H1 (cell line): ENCODE results near the gene SLC2A13. TPM values are rescaled to one million over a fixed set of nuclear protein-coding genes. Genes with fewer than 3 reads are reported as not detected.

Source experiments
- CTCF ChIA-PET: fragments of 300-600 bp; sonication (Branson Sonifier 250); formaldehyde crosslinking; loops from one replicate; lab custom pipeline; 2021; ENCODE audit not compliant: partially characterized antibody; lab: Charles Lee
- POLR2A ChIA-PET: fragments of 300-600 bp; sonication (Branson Sonifier 250); formaldehyde crosslinking; loops from one replicate; lab custom pipeline; 2021; ENCODE audit warnings: inconsistent platforms; ENCODE audit not compliant: partially characterized antibody; lab: Charles Lee
- DNase-seq, 2 experiments: peaks; one replicate each; pipeline versions ENCODE4 v3.0.0 to v3.0.0-alpha.2; 2010 to 2022; ENCODE audit warnings: low spot score in 2 of 2, low read depth in 1 of 2, mixed read lengths in 1 of 2
- FAIRE-seq: peaks from 2 replicates; lab custom pipeline; 2011; peaks lifted over from hg19 to GRCh38; lab: Jason Lieb, UNC
- H2AFZ ChIP-seq: 2 replicates; pipeline ENCODE4 v1.8.1; 2012; ENCODE audit warnings: low read length, inconsistent platforms
- H2AK5ac ChIP-seq: 2 replicates; pipeline ENCODE4 v1.6.1; 2013; ENCODE audit warnings: low read depth, low read length
- H2BK120ac ChIP-seq: replicated peaks from 2 replicates; pipeline ENCODE3; 2013; ENCODE audit warnings: low read depth, low read length, inconsistent platforms
- H2BK12ac ChIP-seq: 2 replicates; pipeline ENCODE4 v1.6.1; 2013; ENCODE audit warnings: low read depth, low read length
- H2BK15ac ChIP-seq: 2 replicates; pipeline ENCODE4 v1.6.1; 2013; ENCODE audit warnings: low read length
- H2BK20ac ChIP-seq: 2 replicates; pipeline ENCODE4 v1.6.1; 2013; ENCODE audit warnings: low read length
- H2BK5ac ChIP-seq: 2 replicates; pipeline ENCODE4 v1.6.1; 2013; ENCODE audit warnings: low read depth, low read length
- H3K14ac ChIP-seq: 2 replicates; pipeline ENCODE4 v1.6.1; 2013; ENCODE audit warnings: inconsistent platforms; ENCODE audit not compliant: insufficient read length
- H3K18ac ChIP-seq: 2 replicates; pipeline ENCODE4 v1.6.1; 2013; ENCODE audit warnings: low read length; ENCODE audit errors: extremely low read depth
- H3K23ac ChIP-seq: 2 replicates; pipeline ENCODE4 v1.6.1; 2013; ENCODE audit warnings: inconsistent platforms; ENCODE audit not compliant: insufficient read length
- H3K23me2 ChIP-seq: 2 replicates; pipeline ENCODE4 v1.6.1; 2013; ENCODE audit warnings: low read depth, low read length
- H3K27ac ChIP-seq: 2 replicates; pipeline ENCODE4 v1.6.1; 2011; ENCODE audit warnings: low read depth, low read length, inconsistent platforms
- H3K27me3 ChIP-seq, 4 experiments: replicated peaks in 1 of 4; 1 replicate in 1 of 4; 2 replicates in 3 of 4; pipeline versions ENCODE4 v1.6.1 to v1.8.1; 2011 to 2013; ENCODE audit warnings: low read length in 3 of 4, mild to moderate bottlenecking in 3 of 4, inconsistent platforms in 2 of 4, mixed read lengths in 2 of 4, moderate library complexity in 1 of 4; ENCODE audit not compliant: control insufficient read depth in 3 of 4, insufficient read depth in 3 of 4; ENCODE audit errors: extremely low read depth in 1 of 4
- H3K36me3 ChIP-seq, 4 experiments: 2 replicates each; pipeline versions ENCODE4 v1.6.1 to v1.8.1; 2011 to 2013; ENCODE audit warnings: mild to moderate bottlenecking in 4 of 4, low read length in 3 of 4, moderate library complexity in 2 of 4, control low read depth in 1 of 4, inconsistent platforms in 1 of 4; ENCODE audit not compliant: insufficient read depth in 4 of 4, control insufficient read depth in 2 of 4
- H3K4ac ChIP-seq: replicated peaks from 2 replicates; pipeline ENCODE3; 2013; ENCODE audit warnings: low read length, low read depth, mixed read lengths, inconsistent platforms; ENCODE audit not compliant: insufficient read length
- H3K4me1 ChIP-seq, 4 experiments: replicated peaks in 1 of 4; 1 replicate in 1 of 4; 2 replicates in 3 of 4; pipeline versions ENCODE4 v1.6.1 to v1.8.1; 2011 to 2013; ENCODE audit warnings: low read length in 3 of 4, inconsistent platforms in 2 of 4, mixed read lengths in 1 of 4; ENCODE audit not compliant: insufficient read depth in 4 of 4, control insufficient read depth in 3 of 4
- H3K4me2 ChIP-seq, 2 experiments: 2 replicates each; pipeline versions ENCODE4 v1.6.1 to v1.8.1; 2011 to 2013; ENCODE audit warnings: low read depth in 2 of 2, low read length in 2 of 2, control low read depth in 1 of 2, inconsistent platforms in 1 of 2, mild to moderate bottlenecking in 1 of 2; ENCODE audit not compliant: insufficient read depth in 1 of 2
- H3K4me3 ChIP-seq, 4 experiments: fragments of 200-600, 300-600 bp in 1 of 4; sonication (generic), shearing (Covaris generic), sonication (Bioruptor Twin) in 1 of 4; 2 replicates each; pipeline versions ENCODE4 v1.5.1 to v1.8.1; 2011 to 2016; ENCODE audit warnings: low read length in 4 of 4, low read depth in 3 of 4, control low read depth in 2 of 4, inconsistent platforms in 2 of 4, mild to moderate bottlenecking in 2 of 4, mixed read lengths in 1 of 4, moderate library complexity in 1 of 4; ENCODE audit not compliant: insufficient read depth in 2 of 4; ENCODE audit errors: extremely low read depth in 1 of 4
- H3K56ac ChIP-seq: replicated peaks from 2 replicates; pipeline ENCODE3; 2013; ENCODE audit warnings: low read depth, mild to moderate bottlenecking, mixed read lengths, low read length, inconsistent platforms; ENCODE audit not compliant: insufficient read length
- H3K79me1 ChIP-seq: 2 replicates; pipeline ENCODE4 v1.6.1; 2013; ENCODE audit warnings: low read depth, low read length, control low read depth
- H3K79me2 ChIP-seq, 2 experiments: 2 replicates each; pipeline versions ENCODE4 v1.6.1 to v1.8.1; 2012 to 2013; ENCODE audit warnings: low read length in 2 of 2, mild to moderate bottlenecking in 2 of 2, inconsistent platforms in 1 of 2; ENCODE audit not compliant: insufficient read depth in 2 of 2, control insufficient read depth in 1 of 2
- H3K9ac ChIP-seq, 4 experiments: replicated peaks in 1 of 4; 1 replicate in 1 of 4; 2 replicates in 3 of 4; pipeline versions ENCODE4 v1.6.1 to v1.8.1; 2011 to 2013; ENCODE audit warnings: low read depth in 3 of 4, low read length in 3 of 4, control low read depth in 2 of 4, mild to moderate bottlenecking in 2 of 4, moderate library complexity in 2 of 4, inconsistent platforms in 1 of 4; ENCODE audit errors: extremely low read depth in 1 of 4
- H3K9me3 ChIP-seq, 2 experiments: 2 replicates each; pipeline versions ENCODE4 v1.6.1 to v1.8.1; 2012 to 2013; ENCODE audit warnings: mild to moderate bottlenecking in 2 of 2, moderate library complexity in 2 of 2, control low read depth in 1 of 2, inconsistent platforms in 1 of 2, low read depth in 1 of 2, low read length in 1 of 2, mixed read lengths in 1 of 2; ENCODE audit not compliant: insufficient read depth in 2 of 2
- H4K20me1 ChIP-seq, 2 experiments: replicated peaks in 1 of 2; 2 replicates each; pipeline versions ENCODE3 to v1.8.1; 2011 to 2013; ENCODE audit warnings: inconsistent platforms in 2 of 2, low read length in 2 of 2, mild to moderate bottlenecking in 1 of 2; ENCODE audit not compliant: insufficient read depth in 2 of 2, control insufficient read depth in 1 of 2
- H4K5ac ChIP-seq: 2 replicates; pipeline ENCODE4 v1.6.1; 2013; ENCODE audit warnings: low read length, low read depth, mixed read lengths, inconsistent platforms; ENCODE audit not compliant: insufficient read length
- H4K8ac ChIP-seq: 2 replicates; pipeline ENCODE4 v1.8.0; 2013; ENCODE audit warnings: mild to moderate bottlenecking, moderate library complexity, low read length, inconsistent platforms; ENCODE audit not compliant: insufficient read depth; ENCODE audit errors: extremely low read depth
- H4K91ac ChIP-seq: replicated peaks from 2 replicates; pipeline ENCODE3; 2013; ENCODE audit warnings: low read length, mixed read lengths, inconsistent platforms; ENCODE audit not compliant: insufficient read length
- CTCF ChIP-seq, 3 experiments: IDR thresholded peaks; 1 replicate in 2 of 3; 2 replicates in 1 of 3; pipeline versions ENCODE4 v1.5.1 to v1.6.1; 2011; ENCODE audit warnings: low read length in 3 of 3, mild to moderate bottlenecking in 3 of 3, inconsistent platforms in 2 of 3, low read depth in 1 of 3, moderate library complexity in 1 of 3; ENCODE audit not compliant: insufficient read depth in 1 of 3; ENCODE audit errors: control extremely low read depth in 1 of 3
- E2F6 ChIP-seq: IDR thresholded peaks from 2 replicates; pipeline ENCODE4 v1.6.1; 2012; ENCODE audit warnings: inconsistent platforms
- HDAC2 ChIP-seq, 2 experiments: fragments of 300-600 bp in 1 of 2; sonication (generic) in 1 of 2; IDR thresholded peaks; 2 replicates each; pipeline ENCODE4 v1.6.1; 2011 to 2012; ENCODE audit warnings: low read depth in 2 of 2, low read length in 2 of 2, mild to moderate bottlenecking in 2 of 2, moderate library complexity in 2 of 2, borderline replicate concordance in 1 of 2, inconsistent platforms in 1 of 2
- JUND ChIP-seq: IDR thresholded peaks from 2 replicates; pipeline ENCODE4 v1.6.1; 2011; ENCODE audit warnings: mild to moderate bottlenecking, improper control_type of control experiment, low read length
- KDM1A ChIP-seq: fragments of 200-600, 300-600 bp; sonication (generic); IDR thresholded peaks from 2 replicates; pipeline ENCODE4 v1.7.1; 2016; ENCODE audit warnings: mild to moderate bottlenecking, low read length, borderline replicate concordance
- KDM4A ChIP-seq: IDR thresholded peaks from one replicate; pipeline ENCODE4 v1.7.1; 2012; ENCODE audit warnings: low read depth, mild to moderate bottlenecking, moderate library complexity, low read length, inconsistent platforms; ENCODE audit not compliant: severe bottlenecking
- PHF8 ChIP-seq: fragments of 200-600 bp; sonication (generic); conservative IDR thresholded peaks from 2 replicates; pipeline ENCODE4 v1.7.1; 2012; ENCODE audit warnings: low read depth, mild to moderate bottlenecking, inconsistent platforms, low read length, moderate library complexity
- POU5F1 ChIP-seq: IDR thresholded peaks from 2 replicates; pipeline ENCODE4 v1.6.1; 2011; ENCODE audit warnings: low read depth, mild to moderate bottlenecking, low read length, moderate library complexity
- RBBP5 ChIP-seq: IDR thresholded peaks from 2 replicates; pipeline ENCODE4 v1.7.1; 2012; ENCODE audit warnings: low read depth, mild to moderate bottlenecking, inconsistent platforms, low read length, moderate library complexity, borderline replicate concordance
- ZNF274 ChIP-seq: IDR thresholded peaks from 2 replicates; pipeline ENCODE4 v1.7.0; 2012; ENCODE audit warnings: low read length, borderline replicate concordance; ENCODE audit errors: extremely low read depth
- WGBS, 2 experiments: shearing (Covaris generic) in 1 of 2; methylation state at CpG; one replicate each; pipeline versions ENCODE4 v1.1.6 to v1.1.7; 2013 to 2015; ENCODE audit warnings: low lambda C conversion rate in 2 of 2, mixed read lengths in 2 of 2, inconsistent platforms in 1 of 2, low coverage in 1 of 2, missing lambda C conversion rate in 1 of 2; ENCODE audit not compliant: insufficient replicate concordance in 2 of 2, insufficient coverage in 1 of 2, insufficient read length in 1 of 2; ENCODE audit errors: extremely low coverage in 1 of 2, missing lambda C conversion rate in 1 of 2; 5-methylcytosine and 5-hydroxymethylcytosine counted together
- polyA plus RNA-seq, 7 experiments: library from polyadenylated mRNA; depleted of rRNA in 3 of 7; stranded (reverse) in 5 of 7; unstranded in 2 of 7; fragments of >200 nt in 5 of 7; fragments of 200-250 nt in 2 of 7; gene quantifications; 1 replicate in 5 of 7; 2 replicates in 1 of 7; 4 replicates in 1 of 7; pipeline versions ENCODE4 v1.2.1 to v1.2.3, GENCODE V29; 2011 to 2013; ENCODE audit warnings: missing spikeins in 2 of 7, mixed read lengths in 2 of 7
- total RNA-seq: library from RNA; stranded (reverse); fragmentation: NEBNext Ultra II Directional; extraction: Animal tissue kit (Norgen Biotek cat#: 25700); gene quantifications from 2 replicates; pipeline ENCODE4 v1.2.1, GENCODE V29; 2021

Gene SLC2A13
- total and polyA plus RNA-seq, 2 of the 8 experiments (the other 6 are each of a cell fraction or from before 2014, with no cell fraction given): 2.8 to 9.6 TPM

- Histone ChIP-seq H3K23me2 (no peaks in the 10 kb centered on the region), H3K56ac (no peak overlapping the region), H2BK12ac (no peak overlapping the region), H4K8ac (no peak overlapping the region), H4K91ac (no peak overlapping the region), H3K79me2 (no peaks in the 10 kb centered on the region; a peak in 1 of 4 replicates), H3K9me3 (no peaks in the 10 kb centered on the region), H2BK20ac (no peak overlapping the region), H2BK5ac (no peak overlapping the region), H3K36me3 (no peaks in the 10 kb centered on the region), H3K23ac (no peak overlapping the region), H3K4ac (no peak overlapping the region), H3K18ac (no peak overlapping the region), H4K20me1 (no peaks in the 10 kb centered on the region), H3K27me3 (no peaks in the 10 kb centered on the region), H3K79me1 (peaks cover 2% of the 10 kb centered on the region; the same call in 1 of the 2 replicates), H2AFZ (no peak overlapping the region), H4K5ac (no peak overlapping the region), H3K4me2 (no peak overlapping the region), H2BK120ac (no peak overlapping the region), H2AK5ac (no peak overlapping the region), H3K4me1 (peaks cover 0 to 2% (median 0%) of the 10 kb centered on the region in 4 experiments; a peak in 1 of 7 replicates), H3K4me3 (no peak overlapping the region), H3K9ac (no peak overlapping the region), H3K14ac (no peak overlapping the region), H2BK15ac (no peak overlapping the region), H3K27ac (no peak overlapping the region)
- ChIA-PET POLR2A (no interaction called here), CTCF (interaction anchor here (0.6 kb wide), 1 partner anchor 60 kb away, joined by 3 read pairs; no protein-coding TSS in a partner anchor)
- WGBS, 2 experiments: 92% methylated on average over 2 of the region's 2 CpGs; no CpG with 5 or more reads in 1 of the 2 experiments
- no peak for DNase-seq
- no peak for FAIRE-seq
- TF ChIP-seq E2F6 (no peak), HDAC2 (IDR thresholded peaks at IDR 0.05; ENCODE audit: borderline replicate concordance in 1 of 2, low read depth in 2 of 2, low read length in 2 of 2) (no peak), RBBP5 (no peak), POU5F1 (no peak), JUND (no peak), ZNF274 (no peak), CTCF (IDR thresholded peaks at IDR 0.05; ENCODE audit: control extremely low read depth in 1 of 3, insufficient read depth in 1 of 3, low read depth in 1 of 3, low read length in 3 of 3) (no peak), KDM4A (no peak), KDM1A (no peak), PHF8 (no peak)
Measured at GRCh38 chr12:40068416-40068815, 37.5 kb downstream of the SLC2A13 start.
